ENCODE measurements around the gene NDUFAF5.

Gene NDUFAF5

DNA sequence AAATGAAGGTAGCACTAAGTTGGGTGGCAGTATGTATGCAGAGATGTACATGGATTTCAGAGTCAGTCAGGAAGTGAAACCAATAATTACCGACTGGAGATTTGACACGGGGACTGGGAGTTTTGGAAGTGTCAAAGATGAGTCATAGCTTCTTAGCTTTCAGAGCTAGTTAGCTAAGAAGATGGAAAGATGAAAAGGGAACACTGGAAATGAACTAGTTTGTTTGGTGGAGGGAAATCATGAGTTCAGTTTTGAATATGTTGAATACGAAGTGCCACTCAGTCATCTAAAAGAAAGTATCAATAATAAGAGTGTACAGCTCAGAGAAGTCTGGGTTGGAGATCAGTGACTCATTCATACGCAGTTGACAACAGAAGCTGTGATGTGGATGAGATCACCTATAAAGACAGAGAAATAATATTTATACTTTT is 7.6 kb upstream of the NDUFAF5 start:
- DNase-seq (ENCODE audit: low spot score) = peak; percentile 17

DNA sequence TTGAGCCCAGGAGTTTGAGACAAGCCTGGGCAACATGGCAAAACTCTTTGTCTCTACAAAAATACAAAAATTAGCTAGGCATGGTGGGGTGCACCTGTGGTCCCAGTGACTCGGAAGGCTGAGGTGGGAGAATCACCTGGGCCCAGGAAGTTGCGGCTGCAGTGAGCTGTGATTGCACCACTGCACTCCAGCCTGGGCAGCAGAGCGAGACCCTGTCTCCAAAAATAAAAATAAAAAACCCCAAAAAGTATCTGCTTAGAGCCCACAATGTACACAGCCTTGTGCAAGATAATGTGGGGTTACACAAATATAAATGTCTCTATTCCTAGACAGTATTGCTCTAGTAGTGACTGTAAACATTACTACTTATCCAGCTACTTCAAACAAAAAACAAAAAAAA is 6.0 kb upstream of the NDUFAF5 start:
- no peak for DNase-seq (ENCODE audit: low spot score)

DNA sequence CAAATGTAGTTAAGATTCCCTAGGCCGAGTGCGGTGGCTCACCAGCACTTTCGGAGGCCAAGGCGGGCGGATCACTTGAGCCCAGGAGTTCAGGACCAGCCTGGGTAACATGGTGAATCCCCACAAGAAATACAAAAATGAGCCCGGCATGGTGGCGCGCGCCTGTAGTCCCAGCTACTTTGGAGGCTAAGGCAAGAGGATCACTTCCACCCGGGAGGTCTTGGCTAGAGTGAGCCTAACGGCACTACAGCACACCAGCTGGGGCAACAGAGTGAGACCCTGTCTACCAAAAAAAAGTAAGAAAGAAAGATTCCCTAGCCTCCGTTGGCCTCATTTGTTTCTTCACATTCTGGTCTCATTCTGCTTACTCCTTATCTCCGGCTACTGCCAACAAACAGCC is 1.3 kb upstream of the NDUFAF5 start:
- DNase-seq (ENCODE audit: low spot score) = no peak

DNA sequence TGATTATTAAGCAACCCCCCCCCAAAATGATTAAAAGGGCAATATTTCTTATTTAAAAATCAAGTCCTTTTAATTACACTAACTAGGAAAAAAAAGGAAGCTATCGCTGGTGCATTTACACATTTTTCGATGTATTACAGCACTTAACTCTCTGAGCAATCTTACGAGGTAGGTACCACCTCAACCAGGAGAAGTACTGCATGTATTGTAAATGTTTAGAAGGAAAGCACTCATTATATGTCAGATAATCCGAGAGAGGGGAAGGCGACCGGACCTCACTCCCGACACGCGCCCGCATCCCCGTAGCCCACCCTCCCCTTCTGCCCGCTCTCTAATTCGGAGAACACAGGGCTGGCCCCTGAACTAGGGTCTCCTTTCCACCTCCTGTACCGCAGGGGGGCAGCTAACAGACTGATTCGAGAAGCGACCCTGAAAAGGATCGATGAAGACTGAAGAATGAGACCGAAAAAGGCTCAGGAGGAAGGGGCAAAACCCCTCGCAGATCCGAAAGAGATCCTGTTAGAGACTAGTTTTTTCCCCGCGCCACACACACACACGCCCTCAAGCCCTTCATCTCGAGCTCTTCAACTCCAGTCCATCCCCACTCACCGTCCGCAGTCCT is 446 bp upstream of the NDUFAF5 start:
- DNase-seq (ENCODE audit: low spot score) = no peak

DNA sequence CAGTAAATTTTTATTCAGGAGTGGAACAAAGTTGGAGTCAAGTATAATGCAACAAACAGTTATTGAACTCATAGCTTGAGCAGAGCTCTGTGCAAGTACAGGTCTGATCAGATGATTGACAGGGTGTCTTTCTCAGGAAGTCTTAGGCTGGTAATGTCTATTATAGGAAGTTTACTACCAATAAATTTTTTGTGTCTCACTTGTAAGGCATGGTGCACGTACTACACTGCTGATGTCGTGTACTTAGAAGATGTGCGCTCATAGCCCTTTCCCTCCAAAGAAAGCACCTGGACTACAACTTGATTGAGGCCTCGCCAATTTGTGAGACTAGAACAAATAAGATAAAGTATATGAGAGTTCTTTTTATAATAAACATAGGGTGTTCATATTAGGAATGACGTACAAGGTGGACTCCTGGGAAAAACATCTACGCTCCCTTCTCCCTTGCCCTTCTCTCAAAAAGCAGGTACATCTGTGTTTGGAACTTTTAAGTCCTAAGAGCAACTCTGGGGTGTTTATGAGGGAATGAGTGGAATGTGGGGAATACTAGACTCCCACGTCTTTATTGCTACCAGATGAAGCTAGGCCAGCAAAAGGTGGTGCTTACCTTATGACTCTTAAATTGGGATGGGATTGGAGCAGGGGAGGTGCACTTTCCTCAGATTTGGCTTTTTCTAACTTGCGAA is 1.5 kb downstream of the NDUFAF5 start:
- DNase-seq (ENCODE audit: low spot score) = no peak

DNA sequence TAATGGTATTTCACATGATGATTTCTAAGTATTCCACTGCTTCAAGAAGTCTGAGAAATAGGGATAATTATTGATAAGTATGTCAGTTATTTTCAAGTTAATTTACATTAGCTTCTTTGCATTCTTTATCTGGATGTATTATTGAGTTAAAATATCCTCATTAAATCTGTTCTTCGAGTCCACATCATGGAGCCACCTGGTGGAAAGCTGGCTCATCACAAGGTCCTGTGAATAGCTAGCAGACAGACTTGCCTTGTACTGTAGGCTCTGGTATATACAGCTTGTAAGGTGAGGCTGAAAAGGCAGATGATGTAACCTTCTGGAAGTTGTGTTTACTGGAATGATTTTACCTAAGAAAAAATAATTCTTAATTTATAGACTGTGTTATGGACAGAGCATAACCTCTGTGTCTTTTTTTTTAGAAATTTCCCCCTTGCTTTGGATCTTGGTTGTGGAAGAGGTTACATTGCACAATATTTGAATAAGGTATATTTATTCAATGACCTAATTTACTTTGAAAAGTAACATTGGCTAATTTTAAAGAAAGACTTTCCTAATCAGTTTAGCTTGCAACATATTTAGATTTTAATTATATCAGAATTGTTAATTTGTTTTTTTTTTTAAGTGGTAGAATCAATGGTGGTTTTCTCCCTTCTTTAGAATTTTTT is 3.5 kb downstream of the NDUFAF5 start:
- DNase-seq (ENCODE audit: low spot score) = peak; percentile 48

DNA sequence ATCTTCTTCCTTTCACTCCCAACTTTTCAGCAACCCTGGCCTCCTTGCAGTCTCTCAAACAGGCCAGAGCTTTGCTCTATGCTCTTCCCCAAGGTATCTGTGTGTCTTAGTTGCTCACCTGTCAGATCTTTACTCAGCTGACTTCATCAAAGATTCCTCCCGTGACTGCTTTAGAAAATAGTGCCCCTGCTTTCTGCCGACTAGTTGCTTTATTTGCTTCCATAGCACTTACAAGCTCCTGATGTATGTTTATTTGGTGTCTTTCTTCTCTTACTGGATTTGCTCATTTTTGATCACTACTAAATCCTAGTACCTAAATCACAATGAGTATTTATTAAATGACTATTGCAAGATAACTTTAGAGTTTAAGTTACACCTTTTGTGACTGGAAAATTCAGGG is 5.9 kb downstream of the NDUFAF5 start:
- DNase-seq (ENCODE audit: low spot score) = no peak

DNA sequence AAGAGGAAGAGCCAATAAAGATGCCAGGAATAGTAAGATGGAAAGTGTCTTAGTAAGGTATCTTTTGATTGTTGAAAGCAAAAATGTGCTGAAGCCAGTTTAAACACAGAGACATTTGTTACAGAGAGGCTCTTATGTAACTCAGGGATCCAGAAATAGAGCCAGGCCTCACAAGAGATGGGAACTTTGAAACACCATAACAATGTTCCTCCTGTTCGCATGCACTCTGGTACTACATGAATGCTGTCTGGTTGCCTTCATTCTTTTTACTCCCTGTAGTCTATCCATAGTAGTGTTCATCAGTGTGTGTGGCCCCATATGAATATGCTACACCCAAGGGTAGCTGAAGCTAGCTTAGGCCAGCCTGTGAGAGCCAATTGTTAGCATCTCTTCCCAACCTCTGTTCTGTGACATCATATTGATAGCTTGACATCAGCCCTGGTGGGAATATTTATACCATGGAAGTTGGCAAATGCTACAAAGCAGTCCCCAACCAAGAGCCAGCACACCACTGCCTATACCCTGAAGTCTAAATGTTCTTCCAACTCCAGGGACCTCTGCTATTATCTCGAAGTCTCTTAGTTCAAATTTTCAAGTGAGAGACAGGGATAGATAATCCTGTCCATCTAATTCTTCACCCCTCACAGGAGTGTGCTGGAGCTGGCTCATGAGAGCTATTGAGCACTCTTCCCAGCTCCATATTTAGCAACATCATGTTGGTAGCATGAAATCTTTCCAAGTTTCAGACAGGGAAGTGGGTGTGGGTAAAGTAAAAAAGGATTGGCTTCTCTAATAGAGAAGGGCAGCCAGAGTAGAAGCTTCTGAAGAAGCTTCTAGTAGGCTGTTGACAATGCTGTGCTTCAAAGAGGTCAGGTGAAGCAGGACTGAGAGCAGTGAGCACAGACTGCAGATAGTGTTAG is 7.0 kb downstream of the NDUFAF5 start:
- DNase-seq (ENCODE audit: low spot score) = no peak

DNA sequence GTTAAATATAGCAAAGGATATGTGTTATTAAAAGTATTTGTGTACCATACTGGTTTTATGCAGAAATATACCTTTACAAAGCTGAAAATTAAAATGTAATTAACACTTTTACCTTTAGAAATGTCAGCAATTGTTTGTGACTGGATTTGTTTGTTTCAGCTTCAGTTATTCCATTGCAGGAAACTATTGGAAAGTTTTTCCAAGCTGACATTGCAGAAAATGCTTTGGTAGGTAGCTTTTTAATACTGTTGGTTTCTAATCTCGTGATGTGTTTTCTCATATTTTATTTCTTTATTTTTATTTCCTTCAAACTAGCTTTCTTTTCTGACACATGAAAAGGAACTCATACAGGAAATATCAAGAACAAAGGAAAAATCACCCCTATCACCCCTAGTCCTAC is 8.2 kb downstream of the NDUFAF5 start:
- no peak for DNase-seq (ENCODE audit: low spot score)

DNA sequence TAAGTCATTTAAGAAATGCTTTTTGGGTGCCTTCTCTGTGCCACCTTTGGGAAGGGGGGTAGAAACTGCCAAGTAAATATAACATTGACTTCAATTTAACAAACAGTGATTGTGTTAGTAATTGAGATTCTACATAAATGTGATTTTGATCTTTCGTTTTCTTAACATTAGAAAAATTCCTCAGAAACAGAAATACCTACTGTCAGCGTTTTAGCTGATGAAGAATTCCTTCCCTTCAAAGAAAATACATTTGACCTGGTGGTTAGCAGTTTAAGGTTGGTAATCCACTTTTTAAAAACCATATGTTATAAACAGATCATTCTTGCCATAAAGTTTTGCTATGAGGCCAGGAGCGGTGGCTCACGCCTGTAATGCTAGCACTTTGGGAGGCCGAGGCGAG is 9.8 kb downstream of the NDUFAF5 start:
- DNase-seq (ENCODE audit: low spot score) = no peak

DNA sequence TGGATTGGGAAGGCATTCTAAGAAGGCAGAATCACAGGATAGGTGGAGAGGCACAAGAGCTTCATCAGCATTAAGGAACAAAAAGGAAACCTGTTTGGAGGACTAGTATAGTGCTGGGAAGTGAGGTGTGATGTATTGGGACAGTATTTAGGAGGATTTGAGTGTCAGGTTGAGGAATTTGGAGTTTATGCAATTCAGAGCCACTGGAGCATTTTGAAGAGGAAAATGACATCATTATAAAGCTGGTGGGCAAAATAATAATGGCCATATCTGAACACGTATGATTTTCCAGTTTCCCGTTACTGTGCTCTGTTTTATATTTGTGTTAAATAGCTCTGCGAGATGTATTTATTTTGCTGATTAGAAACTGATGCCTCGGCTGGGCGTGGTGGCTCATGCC is 14.2 kb downstream of the NDUFAF5 start:
- DNase-seq (ENCODE audit: low spot score) = no peak

DNA sequence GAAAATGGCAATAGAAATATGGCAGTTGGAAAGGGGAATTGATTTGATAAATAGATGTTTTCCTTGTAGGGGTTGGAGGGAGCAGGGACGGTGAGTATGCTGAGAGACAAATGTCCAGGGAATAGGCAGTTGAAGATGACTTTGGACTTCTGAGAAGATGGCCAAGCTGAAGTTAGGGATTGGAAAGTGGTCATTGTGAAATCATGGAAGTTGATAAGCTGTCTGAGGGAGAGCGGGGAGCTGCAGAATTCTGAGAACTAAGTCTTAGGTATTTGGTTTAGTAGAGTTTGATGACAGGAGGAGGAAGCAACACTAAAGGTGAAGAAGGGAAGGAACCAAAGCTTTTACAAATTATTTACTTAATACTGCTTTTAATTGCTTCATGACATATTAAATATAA is 15.1 kb downstream of the NDUFAF5 start:
- DNase-seq (ENCODE audit: low spot score) = no peak

DNA sequence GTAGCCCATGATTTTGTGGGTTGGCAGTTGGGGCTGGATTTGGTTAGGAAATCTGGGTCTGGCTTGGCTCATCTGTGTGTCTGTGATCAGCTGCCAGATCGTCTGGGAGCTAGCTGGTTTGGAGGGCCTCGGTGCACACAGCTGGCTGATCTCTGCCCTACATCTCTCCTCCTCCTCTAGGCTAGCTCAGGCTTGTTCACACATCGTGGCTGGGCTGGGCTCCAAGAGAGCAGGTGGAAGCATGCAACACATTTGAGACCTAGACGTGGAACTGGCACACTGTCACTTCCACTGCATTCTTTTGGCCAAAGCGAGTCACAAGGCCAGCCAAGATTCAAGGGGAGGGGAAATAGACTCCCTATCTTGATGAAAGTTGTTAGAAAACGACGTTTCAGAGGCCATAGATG is 15.9 kb downstream of the NDUFAF5 start:
- no peak for DNase-seq (ENCODE audit: low spot score)

DNA sequence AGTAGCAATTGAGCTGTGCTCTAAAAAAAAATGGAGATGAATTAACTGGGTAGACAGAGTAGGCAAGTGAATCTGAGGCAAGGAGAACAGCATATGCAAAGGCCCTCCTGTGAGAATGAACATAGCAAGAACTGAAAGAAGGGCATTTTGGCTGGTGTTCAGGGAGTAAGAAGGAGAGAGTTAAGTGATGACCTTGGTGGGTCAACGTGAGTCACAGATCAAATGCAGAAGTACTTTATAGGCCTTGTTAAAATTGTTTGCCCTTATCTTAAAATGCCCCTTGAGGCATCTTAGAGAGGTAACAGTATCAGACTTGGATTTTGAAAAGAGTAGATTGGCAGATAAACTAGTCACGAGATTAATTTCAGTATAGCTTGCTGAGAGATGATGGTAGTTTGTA is 24.5 kb downstream of the NDUFAF5 start:
- no peak for DNase-seq (ENCODE audit: low spot score)

DNA sequence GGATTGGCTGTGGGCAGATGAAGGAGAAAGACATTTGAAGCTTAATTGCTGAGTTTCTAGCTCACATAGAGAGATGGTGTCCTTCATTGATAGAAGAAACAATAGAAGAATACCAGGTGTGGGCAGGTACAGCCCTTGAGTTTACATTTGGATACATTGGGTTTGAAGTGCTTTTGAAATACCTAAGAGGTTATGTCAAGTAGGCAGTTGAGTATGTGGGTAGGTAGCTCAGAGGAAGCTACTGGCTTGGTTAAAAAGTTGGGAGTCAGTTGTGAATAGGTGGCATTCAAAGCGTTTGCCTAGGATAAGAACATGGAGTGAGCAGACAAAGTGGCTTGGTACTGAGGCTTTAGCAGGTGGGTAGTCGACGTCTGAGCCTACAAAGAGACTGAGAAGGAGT is 25.0 kb downstream of the NDUFAF5 start:
- DNase-seq (ENCODE audit: low spot score) = no peak

DNA sequence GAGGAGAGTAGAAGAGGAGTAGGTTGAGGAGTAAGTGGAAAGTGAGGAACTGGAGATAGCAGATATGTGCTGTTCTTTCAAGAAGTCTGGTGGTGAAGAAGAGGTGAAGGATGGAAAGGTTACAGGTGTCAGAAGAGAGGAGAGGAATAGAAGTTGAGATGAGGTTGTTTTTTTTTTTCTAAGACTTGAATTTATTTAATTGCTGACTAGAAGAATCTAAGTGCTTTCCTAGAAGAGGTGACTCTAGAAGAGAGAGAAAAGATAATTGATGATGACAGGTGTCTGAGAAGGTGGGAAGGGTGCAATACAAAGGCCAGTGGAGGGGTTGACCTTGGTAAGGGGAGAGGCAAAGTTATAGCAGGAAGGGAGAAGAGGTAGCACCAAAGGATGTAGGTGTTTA is 25.6 kb downstream of the NDUFAF5 start:
- no peak for DNase-seq (ENCODE audit: low spot score)

DNA sequence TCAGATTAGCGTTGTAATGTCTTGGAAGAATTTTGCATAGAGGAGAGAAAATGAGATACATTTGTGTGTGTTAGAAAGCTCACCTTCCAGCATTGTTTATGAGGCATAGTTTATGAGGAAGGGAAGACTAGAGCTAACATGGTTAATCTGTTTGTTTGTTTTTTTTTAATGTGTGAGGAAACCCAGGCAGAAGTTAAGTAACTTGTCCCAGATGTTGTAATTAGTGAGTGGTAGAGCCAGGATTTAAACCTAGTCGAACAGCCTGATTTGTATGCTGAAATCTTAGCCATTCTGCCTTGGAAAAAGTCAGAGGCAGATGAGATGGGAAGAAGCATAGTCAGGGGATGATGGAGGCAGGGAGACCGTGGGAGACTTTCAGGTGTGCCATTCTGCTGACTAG is 29.1 kb downstream of the NDUFAF5 start:
- no peak for DNase-seq (ENCODE audit: low spot score)

DNA sequence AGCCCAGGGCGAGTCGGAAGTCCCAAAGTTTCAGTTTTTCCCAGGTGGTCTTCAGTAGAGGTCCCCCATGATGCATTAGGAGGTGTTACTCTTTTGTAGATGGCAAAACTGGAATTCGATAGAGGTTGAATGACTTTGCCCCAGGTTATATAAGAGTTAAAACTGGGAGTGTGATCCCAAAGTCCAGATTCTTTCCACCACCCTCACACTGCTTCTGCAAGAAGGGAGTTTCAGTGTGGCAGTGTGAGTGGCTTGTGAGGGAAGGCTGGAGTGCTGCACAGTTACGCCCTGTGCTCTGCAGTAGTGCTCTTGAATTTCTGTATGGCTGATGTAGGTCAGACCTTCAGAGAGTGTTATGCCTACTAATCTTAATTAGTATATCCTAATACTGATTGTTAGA is 29.8 kb downstream of the NDUFAF5 start:
- DNase-seq (ENCODE audit: low spot score) = no peak

DNA sequence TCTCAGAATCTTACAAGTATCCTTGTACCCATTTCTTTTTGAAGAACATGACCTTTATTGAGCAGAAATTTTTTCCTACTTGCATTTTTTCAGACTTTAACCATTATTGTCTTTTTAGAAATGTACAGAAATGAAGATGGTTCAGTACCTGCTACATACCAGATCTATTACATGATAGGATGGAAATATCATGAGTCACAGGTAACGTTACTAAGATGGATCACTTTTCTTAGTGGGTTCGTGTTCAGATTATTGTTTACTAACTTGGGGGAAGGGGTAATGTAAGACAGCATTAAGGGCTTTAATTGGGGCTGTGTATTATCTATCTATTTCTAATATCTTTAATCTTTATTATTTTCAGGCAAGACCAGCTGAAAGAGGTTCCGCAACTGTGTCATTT is 31.9 kb downstream of the NDUFAF5 start:
- no peak for DNase-seq (ENCODE audit: low spot score)

DNA sequence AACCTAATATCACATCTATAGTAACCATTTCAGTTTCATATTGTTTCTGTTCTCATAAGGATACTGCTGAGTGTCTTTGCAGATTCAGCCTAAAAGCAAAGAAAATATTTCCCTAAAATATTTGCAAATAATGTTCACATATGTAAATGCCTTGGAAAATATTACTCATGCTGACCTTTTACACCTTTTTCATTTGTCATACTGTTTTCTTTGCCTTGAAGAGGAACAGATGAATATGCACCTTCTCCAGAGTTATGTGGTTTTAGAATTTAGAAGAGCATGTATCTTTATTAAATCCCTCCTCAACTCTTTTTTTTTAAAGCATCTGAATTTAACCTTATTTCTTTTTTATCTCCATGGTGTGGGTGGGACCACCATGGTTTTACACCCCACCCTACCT is 32.5 kb downstream of the NDUFAF5 start:
- DNase-seq (ENCODE audit: low spot score) = no peak

DNA sequence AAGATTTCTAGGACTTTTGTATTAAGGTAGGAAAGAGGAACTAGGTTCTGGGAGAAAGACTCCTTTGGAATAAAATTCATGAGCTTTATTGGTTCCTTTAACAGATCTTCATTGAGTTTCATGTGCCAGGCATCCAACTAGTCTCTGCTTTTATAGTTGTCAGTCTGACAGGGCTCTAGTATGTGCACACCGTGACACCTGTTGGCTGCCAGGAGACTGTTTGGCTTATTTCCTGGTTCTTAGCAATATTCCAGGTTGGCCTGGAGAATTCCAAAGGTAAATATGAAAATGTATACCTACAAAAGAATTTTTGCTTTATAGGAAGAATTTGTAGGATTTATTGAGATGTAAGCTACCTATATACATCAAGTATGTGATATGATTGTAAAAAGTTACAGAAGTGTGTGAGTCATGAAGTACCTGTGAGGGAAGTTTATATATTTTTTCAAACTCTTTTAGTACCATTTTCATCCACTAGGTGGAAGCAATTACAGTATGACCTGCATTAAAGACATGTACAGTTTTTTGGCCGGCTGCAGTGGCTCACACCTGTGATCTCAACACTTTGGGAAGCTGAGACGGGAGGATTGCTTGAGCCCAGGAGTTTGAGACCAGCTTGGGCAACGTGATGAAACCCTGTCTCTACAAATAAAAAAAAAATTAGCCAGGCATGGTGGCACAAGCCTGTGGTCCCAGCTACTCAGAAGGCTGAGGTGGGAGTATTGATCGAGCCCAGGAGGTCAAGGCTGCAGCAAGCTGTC is 35.2 kb downstream of the NDUFAF5 start:
- DNase-seq (ENCODE audit: low spot score) = peak; percentile 55

DNA sequence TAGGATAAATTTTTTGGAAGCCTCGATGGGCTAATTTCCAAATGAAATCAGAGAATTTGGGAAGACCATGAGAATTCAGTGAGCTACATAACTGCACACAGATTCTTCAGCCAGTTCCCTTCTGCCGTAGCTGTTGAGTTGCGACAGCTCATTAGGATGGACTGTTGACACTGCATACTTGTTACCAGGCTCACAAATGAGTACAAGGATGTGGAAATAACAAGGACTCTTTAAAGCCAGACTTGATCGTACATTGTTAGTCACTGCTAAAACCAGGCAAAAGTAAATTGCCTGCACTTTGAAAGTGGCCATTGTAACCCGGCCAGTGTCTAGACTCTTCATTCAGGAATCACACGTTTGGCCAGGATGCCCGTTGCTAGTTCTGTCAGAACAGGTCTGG is 37.0 kb downstream of the NDUFAF5 start:
- DNase-seq (ENCODE audit: low spot score) = no peak

Data from CD4-positive, alpha-beta T cell treated with Interleukin-2 at 100 ng/mL for 4 hours (primary cell).